ENCODE data around the gene ITSN1. TPM values are rescaled to one million over a fixed set of nuclear protein-coding genes. Genes with fewer than 3 reads are reported as not detected.

The ITSN1 gene
- total and polyA plus RNA-seq, 4 donors, result 11.2 to 46.0 (median 19.8) TPM

GRCh38 chr21:33791073-33791472, 148.8 kb downstream of the ITSN1 start:
- DNase-seq, result no peak
- peaks cover 6 to 11% (median 8%) of the 10 kb centered on the region in 4 donors for H3K36me3 ChIP-seq (ENCODE audit: control insufficient read depth in 4 of 4, insufficient read depth in 4 of 4, low read length in 4 of 4)
- WGBS, 2 donors, result 82 to 83% methylated on average over 3 of the region's 3 CpGs

GRCh38 chr21:33794596-33794995, 152.3 kb downstream of the ITSN1 start:
- Histone ChIP-seq H3K4me3 (no peak overlapping the region), H3K9ac (ENCODE audit: insufficient read depth in 1 of 2, low read length in 2 of 2) (no peak overlapping the region), H3K27ac (ENCODE audit: low read depth in 1 of 2, low read length in 1 of 2) (no peak overlapping the region), H3K4me1 (ENCODE audit: control insufficient read depth in 5 of 5, insufficient read depth in 5 of 5, low read length in 5 of 5) (peaks cover 0 to 3% (median 0%) of the 10 kb centered on the region in 5 donors), H3K36me3 (ENCODE audit: control insufficient read depth in 4 of 4, insufficient read depth in 4 of 4, low read length in 4 of 4) (peaks cover 5 to 13% (median 11%) of the 10 kb centered on the region in 4 donors), H3K9me3 (ENCODE audit: control insufficient read depth in 4 of 4, insufficient read depth in 3 of 4, low read length in 3 of 4) (no peaks in the 10 kb centered on the region), H3K27me3 (ENCODE audit: control insufficient read depth in 3 of 3, insufficient read depth in 3 of 3, low read length in 2 of 3) (no peaks in the 10 kb centered on the region)
- ATAC-seq (ENCODE audit: insufficient read depth, low FRiP score) (no peak), DNase-seq (no peak)
- TF ChIP-seq CTCF (IDR thresholded peaks at IDR 0.05; ENCODE audit: control extremely low read depth, extremely low read depth), result no peak
- WGBS, 2 donors, result 69 to 82% methylated on average over 2 of the region's 2 CpGs

More at GRCh38 chr21:33791073-33791472, 148.8 kb downstream of the ITSN1 start:
- H3K4me3 ChIP-seq, result no peak overlapping the region
- H3K27me3 ChIP-seq (ENCODE audit: control insufficient read depth in 3 of 3, insufficient read depth in 3 of 3, low read length in 2 of 3), result no peaks in the 10 kb centered on the region
- no peak overlapping the region for H3K9ac ChIP-seq (ENCODE audit: insufficient read depth in 1 of 2, low read length in 2 of 2)
- H3K27ac ChIP-seq (ENCODE audit: low read depth in 1 of 2, low read length in 1 of 2), result no peak overlapping the region
- no peaks in the 10 kb centered on the region for H3K9me3 ChIP-seq (ENCODE audit: control insufficient read depth in 4 of 4, insufficient read depth in 3 of 4, low read length in 3 of 4)
- no peak for TF ChIP-seq CTCF (IDR thresholded peaks at IDR 0.05; ENCODE audit: control extremely low read depth, extremely low read depth)
- ATAC-seq (ENCODE audit: insufficient read depth, low FRiP score), result no peak
- peaks cover 0 to 7% (median 0%) of the 10 kb centered on the region in 5 donors for H3K4me1 ChIP-seq (ENCODE audit: control insufficient read depth in 5 of 5, insufficient read depth in 5 of 5, low read length in 5 of 5)

- Histone ChIP-seq H3K9me3 (ENCODE audit: control insufficient read depth in 4 of 4, insufficient read depth in 3 of 4, low read length in 3 of 4) (no peaks in the 10 kb centered on the region), H3K27ac (ENCODE audit: low read depth in 1 of 2, low read length in 1 of 2) (no peak overlapping the region), H3K36me3 (ENCODE audit: control insufficient read depth in 4 of 4, insufficient read depth in 4 of 4, low read length in 4 of 4) (peaks cover 5 to 15% (median 11%) of the 10 kb centered on the region in 4 donors), H3K4me1 (ENCODE audit: control insufficient read depth in 5 of 5, insufficient read depth in 5 of 5, low read length in 5 of 5) (no peaks in the 10 kb centered on the region), H3K27me3 (ENCODE audit: control insufficient read depth in 3 of 3, insufficient read depth in 3 of 3, low read length in 2 of 3) (no peaks in the 10 kb centered on the region), H3K4me3 (no peak overlapping the region), H3K9ac (ENCODE audit: insufficient read depth in 1 of 2, low read length in 2 of 2) (no peak overlapping the region)
- no peak for TF ChIP-seq CTCF (IDR thresholded peaks at IDR 0.05; ENCODE audit: control extremely low read depth, extremely low read depth)
- no peak for ATAC-seq (ENCODE audit: insufficient read depth, low FRiP score)
- DNase-seq, result no peak
- 94 to 96% methylated on average over 5 of the region's 5 CpGs for whole genome bisulfite sequencing, 2 donors
Measured at GRCh38 chr21:33797565-33797964, 155.3 kb downstream of the ITSN1 start.

All from lung (tissue), 12 donors.